HG03439 (cell line): ENCODE measurements around the gene ABHD6.
"Not testable (repeated sequence)": the region's sequence is repeated elsewhere in the genome, so short reads cannot be mapped to it uniquely, and the experiment has no call there.

Experiments
- ATAC-seq: cut with Tn5 transposase; IDR thresholded peaks from one replicate; pipeline ENCODE4 v1.9.1; 2021; ENCODE audit warnings: mild to moderate bottlenecking, moderate library complexity; ENCODE audit not compliant: unreplicated experiment

ABHD6 gene, protein sequence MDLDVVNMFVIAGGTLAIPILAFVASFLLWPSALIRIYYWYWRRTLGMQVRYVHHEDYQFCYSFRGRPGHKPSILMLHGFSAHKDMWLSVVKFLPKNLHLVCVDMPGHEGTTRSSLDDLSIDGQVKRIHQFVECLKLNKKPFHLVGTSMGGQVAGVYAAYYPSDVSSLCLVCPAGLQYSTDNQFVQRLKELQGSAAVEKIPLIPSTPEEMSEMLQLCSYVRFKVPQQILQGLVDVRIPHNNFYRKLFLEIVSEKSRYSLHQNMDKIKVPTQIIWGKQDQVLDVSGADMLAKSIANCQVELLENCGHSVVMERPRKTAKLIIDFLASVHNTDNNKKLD

DNA sequence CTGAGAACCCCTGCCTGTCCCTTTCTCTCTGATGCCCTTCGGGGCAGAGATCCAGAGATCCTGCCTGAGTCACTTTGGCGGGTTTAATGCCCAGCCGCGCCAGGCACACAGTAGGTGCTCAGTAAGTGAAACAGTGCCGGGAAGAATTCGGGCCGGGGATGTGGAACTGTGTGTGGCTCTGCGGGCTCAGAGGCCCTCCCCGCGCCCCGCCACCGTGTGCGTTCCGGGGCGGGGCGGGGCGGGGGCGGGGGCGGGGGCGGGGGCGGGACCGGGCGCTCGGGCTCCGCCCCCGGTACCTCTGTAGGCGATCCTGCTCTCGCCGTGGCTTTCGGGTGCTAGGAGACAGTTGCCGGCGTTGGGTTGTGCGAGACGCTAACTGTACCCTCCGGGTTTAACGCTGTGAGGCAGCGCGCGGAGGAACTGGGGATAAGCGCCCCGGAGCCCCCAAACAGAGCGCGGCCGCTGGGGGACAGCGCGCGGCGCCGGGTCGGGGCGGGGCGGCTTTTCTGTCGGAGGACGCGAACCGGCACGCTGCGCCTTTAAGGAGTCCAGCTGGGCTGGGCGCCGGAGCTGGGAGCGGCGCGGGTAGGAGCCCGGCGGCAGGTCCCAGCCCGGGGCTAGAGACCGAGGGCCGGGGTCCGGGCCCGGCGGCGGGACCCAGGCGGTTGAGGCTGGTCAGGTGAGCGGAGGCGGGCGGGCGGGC, at the start of gene ABHD6:
ABHD6 (plus strand) TSS at position 555 of the 703 bp plus-strand sequence. CDS start 18,795 bp downstream, outside the sequence.
- ATAC-seq, result peak; percentile 82

DNA sequence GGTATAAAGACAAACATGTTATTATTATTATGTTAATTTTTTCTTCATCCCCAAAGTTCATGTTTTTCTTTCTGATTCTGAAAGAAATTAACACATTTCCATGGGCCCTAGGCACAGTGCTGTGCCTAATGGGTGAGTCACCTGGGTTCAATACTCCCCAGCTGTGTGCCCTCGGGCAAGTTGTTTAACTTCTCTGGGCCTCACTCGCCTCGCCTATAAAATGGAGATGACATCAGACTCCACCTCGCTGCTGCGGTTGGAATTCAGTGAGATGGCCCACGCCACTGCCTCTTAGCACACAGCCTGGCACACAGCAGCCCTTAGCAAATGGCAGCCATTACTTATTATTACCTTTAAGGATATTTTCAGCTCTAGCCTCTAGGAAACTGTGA, 49.4 kb upstream of the ABHD6 start:
- ATAC-seq, result no peak

DNA sequence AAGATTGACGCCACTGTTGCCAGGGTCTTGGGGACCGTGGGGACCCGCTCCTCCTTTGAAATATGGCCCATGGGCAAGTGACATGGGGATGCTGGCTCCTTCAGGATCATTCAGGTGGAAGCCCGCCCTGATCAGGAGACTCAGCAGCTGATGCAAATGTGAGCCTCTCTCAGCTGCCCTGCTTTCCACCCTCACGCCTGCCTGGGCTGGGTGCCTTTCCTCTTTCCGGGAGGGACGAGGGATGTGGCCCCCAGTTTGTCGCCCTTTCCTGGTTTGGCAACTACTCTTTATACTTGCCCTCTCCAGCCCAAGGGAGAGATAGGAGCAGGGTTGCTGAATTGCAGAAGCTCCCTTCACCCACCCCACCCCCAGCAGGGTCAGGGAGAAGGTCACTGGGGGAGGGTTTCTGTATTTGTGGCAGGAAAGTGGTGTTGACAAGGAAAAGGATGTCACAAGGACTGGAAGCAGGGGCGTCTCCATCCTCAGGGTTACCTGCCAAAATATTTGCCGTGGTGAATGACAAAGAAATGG, 48.6 kb upstream of the ABHD6 start:
- no peak for ATAC-seq

DNA sequence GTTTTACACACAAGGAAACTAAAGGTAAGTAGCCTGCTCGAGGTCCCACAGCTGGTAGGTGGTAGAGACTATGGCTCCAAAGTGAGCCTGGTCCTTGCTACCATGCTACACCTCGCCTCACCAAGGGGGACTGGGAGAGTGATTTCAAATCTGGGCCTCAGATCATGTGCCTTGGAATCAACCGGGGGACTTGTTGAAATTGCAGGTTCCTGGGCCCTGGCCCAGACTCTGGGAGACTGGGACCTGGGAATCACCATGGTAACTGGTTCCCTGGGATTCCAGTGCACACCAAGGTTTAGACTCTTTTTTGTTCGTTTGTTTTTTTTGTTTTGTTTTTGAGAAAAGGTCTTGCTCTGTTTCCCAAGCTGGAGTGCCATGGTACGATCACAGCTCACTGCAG, 47.9 kb upstream of the ABHD6 start:
- ATAC-seq, result no peak

DNA sequence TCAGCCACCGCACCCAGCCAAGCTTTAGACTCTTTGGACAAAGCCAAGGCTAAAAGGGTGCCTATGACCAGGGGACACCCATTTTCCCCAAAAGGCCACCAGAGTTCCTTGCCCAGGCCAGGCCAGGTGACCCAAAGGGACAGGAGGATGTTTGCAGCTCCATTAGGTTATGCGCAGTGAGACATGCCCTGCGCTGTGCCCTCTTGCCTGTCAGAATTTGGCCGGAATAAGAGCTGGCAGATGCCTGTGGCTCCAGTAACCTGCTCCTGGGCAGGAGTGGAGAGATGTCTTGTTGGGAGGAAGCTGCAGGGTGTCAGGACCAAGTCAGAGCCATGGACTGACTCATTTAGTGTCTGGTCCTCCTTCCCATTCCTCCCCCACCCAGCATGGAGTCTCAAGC, 47.3 kb upstream of the ABHD6 start:
- no peak for ATAC-seq

DNA sequence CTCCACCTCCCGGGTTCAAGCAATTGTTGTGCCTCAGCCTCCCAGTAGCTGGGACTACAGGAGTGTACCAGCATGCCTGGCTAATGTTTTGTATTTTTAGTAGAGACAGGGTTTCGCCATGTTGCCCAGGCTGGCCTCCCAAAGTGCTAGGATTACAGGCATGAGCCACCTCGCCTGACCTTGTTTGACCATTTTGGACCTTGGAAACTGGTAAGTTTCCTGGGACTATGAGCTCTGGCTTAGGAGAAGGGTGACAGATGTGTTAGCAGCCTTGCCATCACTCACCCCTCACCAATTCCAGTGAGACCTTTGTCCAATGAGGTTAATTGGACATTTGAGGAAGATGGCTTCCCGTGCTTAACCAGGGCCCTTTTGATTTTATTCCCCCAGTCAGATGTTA, 46.7 kb upstream of the ABHD6 start:
- no peak for ATAC-seq

DNA sequence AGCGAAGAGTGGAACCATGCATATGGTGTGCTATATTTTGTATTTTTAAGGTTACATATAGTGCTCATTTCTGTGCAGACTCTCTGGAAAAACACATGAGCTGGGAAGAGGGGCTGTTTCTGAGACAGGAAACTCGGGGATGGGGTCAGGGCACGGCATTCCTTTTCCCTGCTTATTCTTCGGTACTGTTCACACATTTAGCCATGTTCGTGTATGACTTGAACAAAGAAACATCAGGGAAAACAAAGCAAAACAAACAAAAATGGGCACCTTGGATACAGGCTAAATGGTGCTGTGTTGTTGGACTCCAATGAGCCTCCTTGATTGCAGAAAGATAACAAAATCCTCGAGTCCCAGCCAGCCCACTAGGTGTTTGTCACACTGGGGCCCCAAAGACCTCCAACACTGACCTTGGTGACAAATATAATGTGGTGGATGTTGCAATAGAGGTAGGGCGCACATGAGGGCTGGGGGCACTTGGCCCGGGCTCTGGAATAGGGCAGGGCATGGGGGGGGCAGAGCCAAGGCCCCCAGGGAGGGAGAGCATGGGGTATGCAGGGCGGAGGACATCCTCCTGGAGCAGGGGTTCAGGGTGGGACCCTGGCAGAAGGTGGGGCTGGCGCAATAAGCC, 46.1 kb upstream of the ABHD6 start:
- ATAC-seq, result no peak

DNA sequence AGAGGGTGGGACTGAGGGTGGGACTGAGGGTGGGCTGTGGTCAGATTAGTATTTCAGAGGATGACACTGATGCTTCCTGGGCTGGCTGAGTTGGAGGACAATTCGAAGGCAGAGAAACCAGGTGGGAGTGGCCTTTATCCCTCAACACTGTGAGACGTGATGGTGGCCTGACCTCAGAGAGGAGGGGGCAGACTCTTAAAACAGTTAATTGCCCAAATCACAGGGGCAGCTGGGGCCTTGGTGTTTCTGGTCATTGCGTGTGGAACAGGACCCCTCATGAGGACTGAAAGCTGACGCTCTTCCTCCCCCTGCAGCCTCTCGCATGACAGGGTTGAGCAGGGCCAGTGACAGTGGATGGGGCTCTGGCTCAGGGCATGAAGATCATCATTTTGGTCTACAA, 45.5 kb upstream of the ABHD6 start:
- no peak for ATAC-seq

DNA sequence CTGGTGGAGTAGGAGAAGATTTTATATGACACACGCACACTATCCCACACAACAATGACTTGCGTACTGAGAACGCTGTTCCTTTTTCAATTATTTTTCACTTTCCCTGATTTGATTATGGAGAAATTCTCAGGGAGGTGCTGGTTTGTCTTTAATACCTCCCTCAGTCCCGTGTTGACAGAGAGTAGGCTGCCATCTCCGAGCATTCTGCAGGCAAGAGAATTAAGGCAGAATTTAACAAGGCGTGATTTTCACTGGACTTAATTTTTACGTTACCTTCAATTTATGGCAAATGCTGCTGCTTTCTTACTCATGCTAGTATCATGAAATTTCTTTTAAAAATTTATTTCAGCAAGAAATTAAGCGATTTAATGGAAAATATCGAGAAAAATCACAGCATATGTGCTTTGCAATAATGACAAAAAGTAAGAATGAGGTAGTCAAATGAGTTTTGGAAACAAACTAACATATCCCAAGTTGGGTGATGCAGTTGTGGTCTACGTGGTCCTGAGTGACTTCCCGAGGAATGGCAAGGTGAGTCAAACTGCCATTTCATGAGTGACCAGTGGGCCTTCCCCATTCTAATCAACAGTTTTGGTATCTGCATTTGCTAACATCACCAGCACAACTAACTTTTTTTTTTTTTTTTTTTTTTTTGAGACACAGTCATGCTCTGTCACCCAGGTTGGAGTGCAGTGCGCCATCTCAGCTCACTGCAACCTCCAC, 43.7 kb upstream of the ABHD6 start:
- no peak for ATAC-seq

DNA sequence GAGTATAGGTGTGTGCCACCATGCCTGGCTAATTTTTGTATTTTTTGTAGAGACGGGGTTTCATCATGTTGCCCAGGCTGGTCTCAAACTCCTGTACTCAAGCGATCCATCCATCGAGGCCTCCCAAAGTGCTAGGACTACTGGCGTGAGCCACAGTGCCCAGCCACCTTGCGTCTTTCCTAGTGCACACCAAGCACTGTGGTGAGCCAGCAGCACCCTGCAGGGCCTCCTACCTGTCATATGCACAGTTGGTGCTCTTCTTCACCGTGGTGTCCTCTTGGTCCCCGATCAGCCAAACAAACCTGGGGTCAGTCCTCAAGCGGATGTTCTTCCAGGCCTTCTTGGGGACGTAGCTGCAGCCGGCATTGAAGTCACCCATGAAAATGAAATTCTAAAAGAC, 40.0 kb upstream of the ABHD6 start:
- ATAC-seq, result no peak

DNA sequence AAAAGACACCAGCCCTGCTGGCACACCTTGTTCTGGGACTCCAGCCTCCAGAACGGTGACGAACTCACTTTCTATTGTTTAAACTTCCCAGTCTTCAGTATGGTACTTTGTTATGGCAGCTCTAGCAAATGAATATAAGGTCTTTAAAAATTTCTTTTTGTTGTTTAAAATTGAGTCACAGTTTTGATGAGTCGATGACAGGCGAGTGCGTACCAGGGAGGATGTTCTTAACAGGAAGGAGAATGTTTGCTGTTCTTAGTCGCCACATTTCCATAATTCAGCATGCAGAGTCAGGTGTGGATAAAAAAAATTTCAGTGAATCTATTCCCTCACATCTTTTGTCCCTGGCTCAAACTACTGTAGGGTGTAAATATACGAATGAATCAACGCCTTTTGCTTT, 39.2 kb upstream of the ABHD6 start:
- ATAC-seq, result no peak

DNA sequence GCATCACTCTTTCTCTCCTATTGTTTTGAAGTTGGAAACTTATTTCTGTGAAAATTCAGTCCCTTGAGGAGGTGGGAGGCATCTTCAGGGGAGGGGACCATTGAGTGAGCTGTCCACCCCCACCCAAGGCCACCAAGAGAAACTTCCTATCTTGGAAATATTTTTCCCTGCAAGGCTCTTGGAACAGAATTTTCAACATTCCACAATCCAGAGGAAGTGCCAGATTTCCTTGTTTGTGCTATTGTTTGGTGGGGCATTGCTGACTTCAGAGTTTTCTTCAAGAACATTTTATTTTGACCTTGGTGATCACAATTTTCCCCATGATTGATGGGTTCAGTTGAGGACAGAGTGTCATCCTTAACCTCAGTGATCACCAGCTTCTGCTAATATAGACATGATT, 38.8 kb upstream of the ABHD6 start:
- no peak for ATAC-seq

DNA sequence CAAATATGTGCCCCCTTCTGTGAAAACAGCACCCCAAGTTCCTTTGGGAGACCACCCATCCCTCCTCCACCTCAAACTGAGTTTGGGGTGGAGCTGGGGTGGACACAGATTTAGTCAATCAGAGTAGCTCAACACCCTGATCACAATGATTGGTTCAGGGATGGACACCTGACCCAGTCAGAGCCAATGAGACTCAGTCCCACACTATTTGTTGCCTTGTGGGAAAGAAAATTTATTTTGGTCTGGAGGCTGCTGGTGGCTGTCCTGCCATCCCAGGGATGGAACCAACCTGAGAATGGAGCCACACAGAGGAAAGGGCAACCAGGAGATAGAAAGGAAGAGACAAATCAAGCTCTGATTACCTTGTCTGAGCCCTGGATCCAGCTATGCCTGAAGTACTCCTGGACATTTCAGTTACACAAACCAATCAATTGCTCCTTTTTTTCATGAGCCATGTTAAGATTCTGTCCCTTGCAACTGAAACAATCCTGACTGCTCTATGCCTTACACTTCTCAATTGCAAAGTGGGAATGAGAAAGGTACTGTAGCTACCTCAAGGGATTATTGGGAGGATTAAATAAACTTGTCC, 37.4 kb upstream of the ABHD6 start:
- ATAC-seq, result no peak

DNA sequence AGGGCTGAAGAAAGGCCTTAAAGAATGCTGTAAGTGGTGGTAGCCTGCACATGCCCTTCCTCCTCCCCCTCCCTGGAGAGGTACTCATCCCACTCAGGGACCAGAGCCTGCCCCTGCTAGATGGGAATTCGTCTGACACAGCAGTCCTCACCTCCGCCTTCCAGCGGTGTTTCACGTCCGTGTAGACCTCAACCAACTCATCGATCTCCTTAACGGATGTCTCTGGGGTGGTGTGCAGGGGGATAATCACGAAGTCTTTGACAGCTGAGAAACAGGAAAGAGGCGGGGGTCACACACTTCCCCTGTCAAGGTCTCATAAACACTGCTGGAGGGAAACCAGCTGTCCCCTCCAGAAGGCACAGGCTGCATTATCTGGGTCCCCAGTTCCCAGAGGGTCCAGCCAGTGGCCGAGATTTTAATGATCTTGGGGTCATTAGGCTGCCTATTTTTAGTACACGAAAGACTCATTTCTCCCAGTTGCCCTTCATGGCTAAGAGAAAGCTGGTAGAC, 36.7 kb upstream of the ABHD6 start:
- no peak for ATAC-seq

DNA sequence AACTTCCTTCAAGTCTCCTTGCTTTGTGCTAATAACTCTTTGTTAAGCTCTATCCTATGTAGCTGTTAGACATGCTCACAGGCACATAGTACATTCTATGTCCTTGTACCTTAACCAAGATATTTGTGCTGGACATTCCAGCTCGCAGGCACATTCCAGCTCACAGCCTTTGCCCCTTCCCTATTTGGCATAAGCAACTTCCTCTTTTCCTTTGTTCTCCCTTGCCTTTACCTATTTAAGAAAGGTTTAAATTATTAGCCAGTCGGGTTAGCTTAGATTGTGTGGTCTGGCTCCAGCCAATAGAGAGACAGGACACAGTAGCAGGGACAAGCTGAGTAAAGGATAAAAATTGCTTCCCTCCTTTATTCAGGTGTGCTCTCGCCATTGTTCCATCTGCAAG, 36.1 kb upstream of the ABHD6 start:
- not testable (repeated sequence) for ATAC-seq

DNA sequence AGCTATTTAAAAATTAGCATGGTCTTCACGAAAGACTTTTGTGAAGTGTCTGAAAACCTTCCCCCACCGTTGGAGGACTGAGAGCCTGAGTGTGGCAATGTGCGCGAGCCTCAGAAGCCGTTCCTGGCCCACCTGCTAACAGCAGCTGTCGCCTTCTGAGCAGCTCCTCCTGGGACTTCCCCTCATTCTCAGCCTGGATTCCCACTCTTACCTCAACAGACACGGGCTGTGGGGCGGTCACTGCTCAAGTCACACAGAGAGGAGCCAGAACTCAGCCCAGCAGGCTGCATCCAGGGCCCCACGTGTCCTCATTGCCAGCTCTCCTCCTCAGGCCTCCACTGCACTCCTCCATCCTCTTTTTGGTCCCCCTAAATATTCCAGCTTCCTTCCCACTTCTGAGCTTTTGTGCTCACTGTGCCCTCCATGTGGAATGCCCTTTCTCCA, 34.7 kb upstream of the ABHD6 start:
- peak; percentile 69 for ATAC-seq

DNA sequence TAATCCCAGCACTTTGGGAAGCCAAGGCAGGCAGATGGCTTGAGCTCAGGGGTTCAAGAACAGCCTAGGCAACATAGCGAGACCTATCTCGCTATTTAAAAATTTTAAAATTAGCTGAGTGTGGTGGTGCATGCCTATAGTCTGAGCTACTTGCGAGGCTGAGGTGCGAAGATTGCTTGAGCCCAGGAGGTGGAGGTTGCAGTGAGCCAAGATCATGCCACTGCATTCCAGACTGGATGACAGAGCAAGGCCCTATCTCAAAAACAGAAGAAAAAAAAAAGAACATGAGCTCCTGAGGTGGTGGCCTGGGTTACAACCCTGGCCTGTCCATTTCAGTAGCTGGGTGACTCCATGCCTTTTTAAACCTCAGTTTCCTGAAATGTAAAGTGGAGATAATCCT, 34.1 kb upstream of the ABHD6 start:
- ATAC-seq, result no peak

DNA sequence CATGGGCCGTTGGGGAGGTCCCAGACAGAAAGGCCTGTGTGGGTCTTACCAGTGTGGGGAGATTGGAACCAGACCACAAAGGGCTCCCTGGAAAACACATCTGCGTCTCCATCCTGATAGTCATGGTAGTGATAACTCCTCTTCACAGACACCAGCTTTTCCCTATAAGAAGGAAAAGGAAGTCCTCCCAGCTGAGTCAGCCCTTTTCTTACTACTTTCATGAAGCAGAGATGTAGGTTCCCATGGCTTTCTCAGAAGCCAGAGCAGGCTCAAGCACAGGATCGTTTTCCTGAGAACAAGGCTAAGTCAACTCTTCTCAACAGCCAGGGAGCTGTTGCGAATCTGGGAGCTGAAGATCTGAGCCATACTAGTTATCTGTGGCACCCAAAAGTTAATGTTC, 32.9 kb upstream of the ABHD6 start:
- ATAC-seq, result no peak

DNA sequence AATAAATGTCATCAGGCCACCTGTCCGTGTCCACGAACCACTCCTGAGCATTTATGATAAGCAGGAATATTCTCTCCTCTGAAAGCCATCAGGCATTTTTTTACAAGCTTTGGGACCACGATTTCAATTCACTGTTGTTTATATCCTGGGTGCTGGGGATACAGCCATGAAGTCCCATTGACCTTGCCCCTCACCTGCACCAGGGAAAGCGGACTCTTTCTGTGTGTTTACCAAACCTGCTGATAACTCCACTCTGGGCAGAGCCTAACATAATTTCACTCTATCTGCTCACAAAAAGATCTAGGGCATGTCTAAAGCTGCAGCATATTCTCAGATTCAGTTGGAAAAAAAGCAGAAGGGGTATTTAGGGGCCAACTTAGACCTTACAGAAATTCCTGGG, 31.6 kb upstream of the ABHD6 start:
- no peak for ATAC-seq

DNA sequence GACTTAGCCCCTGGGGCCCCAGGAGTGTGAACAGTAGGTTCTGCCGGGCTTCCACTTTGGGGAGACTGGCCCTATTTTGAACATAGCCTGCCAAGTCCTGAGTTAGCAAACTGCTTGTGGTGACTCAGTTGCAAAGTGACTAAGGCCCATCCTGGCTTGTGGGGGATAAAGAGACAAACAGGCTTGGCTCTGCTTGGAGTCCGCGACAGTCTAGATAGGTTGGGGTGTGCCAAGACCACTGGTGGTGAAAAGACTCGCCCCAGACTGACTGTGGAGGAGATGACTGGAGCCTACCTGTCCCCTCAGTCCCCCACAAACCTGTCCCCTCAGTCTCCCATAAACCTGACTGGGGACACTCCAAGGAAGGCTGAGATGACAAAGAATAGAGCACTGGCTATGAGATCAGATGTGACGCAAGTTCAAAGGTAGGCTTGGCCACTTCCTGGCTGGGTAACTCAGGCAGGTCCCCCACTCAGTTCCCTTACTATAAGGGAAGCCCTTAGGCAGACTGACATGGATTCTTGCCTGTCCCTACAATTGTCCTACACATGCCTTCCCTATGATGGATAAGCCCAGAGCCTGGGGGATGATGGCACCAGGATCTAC, 31.1 kb upstream of the ABHD6 start:
- ATAC-seq, result no peak
